ENCODE measurements around the gene PTBP1.

Gene PTBP1

DNA sequence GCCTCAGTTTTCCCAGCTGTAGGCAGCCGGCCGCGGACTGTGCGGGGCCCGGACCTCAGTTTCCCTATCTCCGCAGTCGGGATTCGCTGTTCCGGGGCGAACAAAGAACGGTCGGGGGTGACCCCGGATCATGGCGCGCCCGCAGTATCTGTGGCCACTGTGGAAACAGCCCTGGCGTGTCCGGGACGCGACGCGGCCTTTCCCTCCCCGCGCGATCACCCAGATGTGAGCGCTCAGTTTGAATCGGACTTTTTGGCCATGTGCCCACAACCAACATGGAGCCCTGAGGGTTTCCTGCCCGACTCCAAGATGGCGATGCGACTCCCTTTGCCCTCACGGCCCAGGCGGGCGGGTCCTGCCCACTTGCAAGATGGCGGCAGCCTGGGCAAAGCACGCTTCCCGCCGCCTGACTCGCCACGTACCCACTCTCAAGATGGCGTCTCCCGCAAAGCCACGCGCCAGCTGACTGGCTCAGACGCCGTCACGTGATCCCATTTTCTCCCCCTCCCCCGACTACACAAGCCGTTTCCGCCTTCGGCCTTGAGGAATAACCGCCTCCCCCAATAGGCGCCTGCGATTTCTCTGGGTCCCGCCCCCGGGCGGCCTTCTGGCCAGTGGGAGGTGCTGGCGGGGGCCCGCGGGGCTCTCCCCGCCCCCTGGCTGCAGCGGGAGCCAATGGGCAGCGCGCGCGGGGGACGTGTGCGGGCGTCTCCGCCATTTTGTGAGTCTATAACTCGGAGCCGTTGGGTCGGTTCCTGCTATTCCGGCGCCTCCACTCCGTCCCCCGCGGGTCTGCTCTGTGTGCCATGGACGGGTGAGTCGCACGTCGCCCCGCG is at the start of gene PTBP1:
Gene PTBP1 (plus strand): TSS at position 761 of the 836 bp plus-strand sequence. CDS start 46 bp downstream, at position 807.
- peak; percentile 100 for DNase-seq

DNA sequence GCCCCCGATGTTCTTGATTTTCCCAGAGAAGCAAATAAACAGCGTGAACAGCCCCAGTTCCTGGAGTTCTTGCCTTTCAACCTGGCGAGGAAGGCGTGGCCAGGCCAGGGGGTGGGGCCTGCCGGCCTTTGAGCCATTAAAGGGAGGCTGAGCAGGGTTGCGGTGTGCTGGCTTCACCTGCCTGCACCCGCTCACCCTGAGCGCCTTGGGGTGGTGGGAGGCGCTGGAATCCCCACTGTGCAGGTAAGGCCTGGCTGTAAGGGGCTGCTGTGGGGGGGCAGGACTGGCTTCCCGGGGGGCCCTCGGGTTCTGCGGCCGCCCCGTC is 49.0 kb upstream of the PTBP1 start:
- no peak for DNase-seq

DNA sequence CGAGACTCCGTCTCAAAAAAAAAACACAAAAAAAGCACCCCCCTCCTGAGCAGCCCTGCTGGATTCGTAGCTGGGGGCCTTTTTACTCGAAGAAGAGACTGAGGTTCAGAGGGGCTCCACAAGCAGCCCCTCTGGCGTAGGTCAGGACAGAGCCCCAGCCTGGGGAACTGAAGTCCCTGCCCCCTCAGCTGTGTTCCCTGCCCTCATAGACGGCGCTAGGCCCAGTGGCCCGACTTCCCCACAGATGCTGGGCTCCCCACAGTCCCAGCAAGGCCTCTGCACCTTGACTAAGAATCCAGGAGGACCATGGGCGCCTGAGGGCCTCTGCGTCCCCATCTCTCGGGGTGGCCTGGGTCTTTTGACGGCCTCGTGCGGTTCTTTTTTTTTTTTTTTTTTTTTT is 47.4 kb upstream of the PTBP1 start:
- DNase-seq, result no peak

DNA sequence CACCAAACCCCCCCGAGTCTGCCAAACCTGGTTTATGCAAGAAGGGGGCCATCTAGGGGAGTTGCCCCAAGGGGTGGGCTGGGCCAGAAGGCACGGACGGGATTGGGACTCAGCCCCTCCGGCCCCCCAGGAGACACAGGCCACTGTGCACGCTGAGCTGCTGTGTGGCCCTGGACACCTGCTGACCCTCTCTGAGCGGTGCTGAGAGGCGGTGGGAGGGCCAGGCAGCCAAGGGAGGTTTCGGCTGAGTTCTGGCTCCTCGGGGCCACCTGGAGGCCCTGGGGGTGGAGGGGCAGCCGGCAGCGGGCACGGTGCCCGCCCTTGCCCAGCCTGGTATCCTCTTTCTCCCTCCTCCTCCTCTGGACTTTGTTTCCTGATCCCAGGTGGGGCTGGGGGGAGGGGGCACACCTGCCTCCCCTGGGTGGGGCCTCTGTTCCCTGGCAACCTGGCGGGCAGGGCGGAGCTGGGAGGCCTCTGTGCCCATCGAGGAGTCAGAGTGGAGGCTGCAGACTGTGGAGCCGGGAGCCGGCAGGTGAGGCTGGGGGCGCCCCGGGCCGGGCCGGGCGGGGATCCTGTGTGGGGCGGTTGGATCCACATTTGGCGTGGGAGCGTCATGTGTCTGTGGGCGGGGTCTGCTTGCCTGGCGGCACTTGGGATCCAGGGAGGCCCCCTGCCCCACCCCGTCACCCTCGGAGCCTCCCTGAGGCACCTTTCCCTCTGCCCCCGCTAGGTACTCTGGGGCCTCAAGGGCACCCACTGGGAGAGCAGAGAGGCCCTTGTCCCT is 46.4 kb upstream of the PTBP1 start, which contains the start of gene MISP:
Gene MISP (plus strand): TSS at position 473 of the 784 bp plus-strand sequence. CDS start 5,835 bp downstream, outside the sequence.
- no peak for DNase-seq

DNA sequence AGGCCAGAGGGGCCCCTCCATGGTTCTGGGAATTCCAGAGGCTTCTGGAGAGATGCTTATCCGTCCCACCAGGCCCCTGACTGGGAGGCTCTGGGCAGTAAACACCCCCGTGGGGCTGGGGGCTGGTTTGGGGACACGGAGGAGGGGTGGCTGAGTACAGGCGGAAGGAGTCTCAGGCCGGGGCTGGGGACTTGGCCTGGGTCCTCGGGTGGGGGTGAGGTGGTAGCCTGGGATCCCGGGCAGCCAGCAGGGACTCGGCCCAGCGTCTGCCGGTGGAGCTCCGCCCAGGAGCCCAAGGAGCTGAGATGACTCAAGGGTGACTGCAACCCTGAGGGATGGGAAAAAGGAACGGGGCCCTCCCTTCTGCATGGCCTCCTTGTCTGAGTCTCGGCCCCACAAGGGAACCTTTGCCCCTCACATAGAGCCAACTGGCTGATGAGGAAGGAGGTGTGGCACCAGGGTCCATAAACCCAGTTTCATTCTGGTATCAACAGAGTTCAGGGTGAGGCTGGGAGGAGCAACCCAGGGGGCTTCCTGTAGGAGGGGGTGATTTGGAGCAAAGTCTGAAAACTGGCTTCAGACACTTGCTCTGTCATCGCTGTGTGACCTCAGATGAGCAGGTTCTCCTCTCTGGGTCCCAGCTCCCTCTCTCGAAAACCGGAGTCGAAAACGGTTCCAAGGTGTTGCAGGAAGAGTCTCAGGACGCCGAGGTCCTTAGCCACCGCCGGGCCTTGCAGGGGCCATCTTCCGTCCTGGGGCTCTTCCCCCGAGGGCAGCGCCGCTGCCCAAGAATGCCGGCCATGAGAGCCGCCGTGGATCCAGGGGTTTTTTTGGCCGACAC is 45.5 kb upstream of the PTBP1 start:
- peak; percentile 85 for DNase-seq

DNA sequence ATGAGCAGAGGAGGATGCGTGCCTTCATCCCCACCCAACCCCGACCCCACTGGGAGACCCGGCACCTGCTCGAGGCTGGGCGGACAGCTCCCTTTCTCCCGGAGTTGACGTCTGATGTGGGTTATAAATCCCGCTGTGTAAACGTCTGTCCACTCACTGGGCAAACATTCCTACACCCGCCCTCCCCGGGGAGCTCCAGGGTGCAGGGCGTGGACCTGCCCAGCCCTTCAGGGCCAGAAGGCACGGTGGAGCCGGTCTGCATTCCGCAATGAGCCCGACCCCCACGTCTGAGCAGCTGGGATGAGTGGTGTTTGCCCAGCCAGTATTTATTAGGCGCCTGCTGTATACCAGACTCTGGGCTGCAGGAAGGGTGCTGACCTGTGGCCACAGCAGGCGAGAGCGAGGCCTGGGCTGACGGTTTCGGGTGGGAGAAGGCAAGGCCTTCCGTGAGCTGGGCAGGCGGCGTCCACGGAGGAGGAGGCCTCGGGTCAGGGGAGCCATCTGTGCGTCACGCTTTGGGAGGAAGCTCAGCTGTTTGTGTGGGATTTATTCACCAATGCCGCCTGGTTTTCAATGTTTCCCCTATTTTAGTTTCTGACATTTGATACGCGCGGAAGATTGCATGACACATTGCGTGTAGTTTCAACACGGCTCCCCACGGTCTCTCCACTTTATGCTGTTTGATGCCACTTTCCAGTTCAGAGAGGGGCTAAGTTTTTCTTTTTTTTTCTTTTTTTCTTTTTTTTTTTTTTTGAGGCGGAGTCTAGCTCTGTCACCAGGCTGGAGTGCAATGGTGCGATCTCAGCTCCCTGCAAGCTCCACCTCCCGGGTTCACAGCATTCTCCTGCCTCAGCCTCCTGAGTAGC is 44.4 kb upstream of the PTBP1 start:
- peak; percentile 79 for DNase-seq

DNA sequence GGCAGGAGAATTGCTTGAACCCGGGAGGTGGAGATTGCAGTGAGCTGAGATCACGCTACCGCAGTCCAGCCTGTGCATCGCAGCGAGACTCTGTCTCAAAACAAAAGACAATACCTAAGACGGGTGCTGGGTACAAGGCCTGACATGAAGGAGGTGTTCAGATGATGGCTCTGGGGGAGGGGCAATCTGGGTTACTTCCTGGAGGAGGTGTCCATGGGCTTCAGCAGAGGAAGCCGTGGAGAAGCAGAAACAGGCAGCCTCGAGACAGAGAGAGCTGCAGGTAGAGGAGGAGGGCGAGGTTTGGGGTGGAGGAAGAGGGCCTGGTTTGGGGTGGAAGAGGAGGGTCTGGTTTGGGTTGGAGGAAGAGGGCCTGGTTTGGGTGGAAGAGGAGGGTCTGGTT is 42.7 kb upstream of the PTBP1 start:
- no peak for DNase-seq

DNA sequence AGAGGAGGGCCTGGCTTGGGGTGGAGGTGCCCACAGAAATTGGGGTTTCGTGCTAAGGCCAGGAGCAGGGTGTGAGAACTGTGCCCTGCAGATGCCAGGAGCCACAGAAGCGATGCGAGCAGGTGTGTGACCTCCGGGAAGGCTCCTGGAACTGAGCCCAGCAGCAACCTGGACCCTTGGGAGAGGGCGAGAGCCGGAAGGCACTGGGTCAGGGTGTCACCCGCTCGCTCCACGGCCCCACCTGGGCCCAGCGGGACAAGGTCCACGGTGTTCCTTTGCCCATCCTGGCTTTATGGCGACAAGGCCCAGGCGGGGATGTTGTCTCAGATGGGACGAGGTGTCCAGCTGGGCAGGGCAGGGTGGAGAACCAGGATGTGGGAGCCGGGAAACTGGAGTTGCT is 42.2 kb upstream of the PTBP1 start:
- DNase-seq, result no peak

DNA sequence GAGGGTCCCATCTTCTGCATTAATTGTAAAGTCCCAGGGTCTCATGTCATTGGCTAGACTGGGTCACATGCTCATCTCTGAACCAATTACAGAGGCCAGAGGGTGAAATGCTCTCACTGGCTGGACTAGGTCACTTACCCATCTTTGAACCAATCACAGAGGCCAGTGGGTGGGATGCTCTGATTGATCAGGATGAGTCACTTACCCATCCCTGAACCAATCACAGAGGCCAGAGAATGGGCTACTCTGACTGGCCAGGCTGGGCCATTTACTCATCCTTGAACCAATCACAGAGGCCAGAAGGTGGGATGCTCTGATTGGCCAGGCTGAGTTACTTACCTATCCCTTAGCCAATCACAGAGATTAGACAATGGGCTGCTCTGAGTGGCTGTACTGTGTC is 41.0 kb upstream of the PTBP1 start:
- peak; percentile 66 for DNase-seq

DNA sequence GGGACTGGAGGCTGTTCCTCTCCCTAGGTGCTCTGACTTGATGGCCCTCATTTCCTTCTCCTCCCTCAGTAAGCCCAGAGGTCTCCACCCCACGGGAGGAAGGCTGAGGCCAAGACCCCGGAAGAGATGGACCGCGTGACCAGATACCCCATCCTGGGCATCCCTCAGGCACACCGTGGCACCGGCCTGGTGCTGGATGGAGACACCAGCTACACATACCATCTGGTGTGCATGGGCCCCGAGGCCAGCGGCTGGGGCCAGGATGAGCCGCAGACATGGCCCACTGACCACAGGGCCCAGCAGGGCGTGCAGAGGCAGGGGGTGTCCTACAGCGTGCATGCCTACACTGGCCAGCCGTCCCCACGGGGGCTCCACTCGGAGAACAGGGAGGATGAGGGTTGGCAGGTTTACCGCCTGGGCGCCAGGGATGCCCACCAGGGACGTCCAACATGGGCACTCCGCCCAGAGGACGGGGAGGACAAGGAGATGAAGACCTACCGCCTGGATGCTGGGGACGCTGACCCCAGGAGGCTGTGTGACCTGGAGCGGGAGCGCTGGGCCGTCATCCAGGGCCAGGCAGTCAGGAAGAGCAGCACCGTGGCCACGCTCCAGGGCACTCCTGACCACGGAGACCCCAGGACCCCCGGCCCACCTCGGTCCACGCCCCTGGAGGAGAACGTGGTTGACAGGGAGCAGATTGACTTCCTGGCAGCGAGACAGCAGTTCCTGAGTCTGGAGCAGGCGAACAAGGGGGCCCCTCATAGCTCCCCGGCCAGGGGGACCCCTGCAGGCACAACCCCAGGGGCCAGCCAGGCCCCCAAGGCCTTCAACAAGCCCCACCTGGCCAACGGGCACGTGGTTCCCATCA is 40.2 kb upstream of the PTBP1 start:
- DNase-seq, result no peak

DNA sequence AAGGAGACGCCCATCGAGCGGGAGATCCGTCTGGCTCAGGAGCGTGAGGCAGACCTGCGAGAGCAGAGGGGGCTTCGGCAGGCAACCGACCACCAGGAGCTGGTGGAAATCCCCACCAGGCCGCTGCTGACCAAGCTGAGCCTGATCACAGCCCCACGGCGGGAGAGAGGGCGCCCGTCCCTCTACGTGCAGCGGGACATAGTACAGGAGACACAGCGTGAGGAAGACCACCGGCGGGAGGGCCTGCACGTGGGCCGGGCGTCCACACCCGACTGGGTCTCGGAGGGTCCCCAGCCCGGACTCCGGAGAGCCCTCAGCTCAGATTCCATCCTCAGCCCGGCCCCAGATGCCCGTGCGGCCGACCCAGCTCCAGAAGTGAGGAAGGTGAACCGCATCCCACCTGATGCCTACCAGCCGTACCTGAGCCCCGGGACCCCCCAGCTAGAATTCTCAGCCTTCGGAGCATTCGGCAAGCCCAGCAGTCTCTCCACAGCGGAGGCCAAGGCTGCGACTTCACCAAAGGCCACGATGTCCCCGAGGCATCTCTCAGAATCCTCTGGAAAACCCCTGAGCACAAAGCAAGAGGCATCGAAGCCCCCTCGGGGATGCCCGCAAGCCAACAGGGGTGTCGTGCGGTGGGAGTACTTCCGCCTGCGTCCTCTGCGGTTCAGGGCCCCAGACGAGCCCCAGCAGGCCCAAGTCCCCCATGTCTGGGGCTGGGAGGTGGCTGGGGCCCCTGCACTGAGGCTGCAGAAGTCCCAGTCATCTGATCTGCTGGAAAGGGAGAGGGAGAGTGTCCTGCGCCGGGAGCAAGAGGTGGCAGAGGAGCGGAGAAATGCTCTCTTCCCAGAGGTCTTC is 39.2 kb upstream of the PTBP1 start:
- no peak for DNase-seq

DNA sequence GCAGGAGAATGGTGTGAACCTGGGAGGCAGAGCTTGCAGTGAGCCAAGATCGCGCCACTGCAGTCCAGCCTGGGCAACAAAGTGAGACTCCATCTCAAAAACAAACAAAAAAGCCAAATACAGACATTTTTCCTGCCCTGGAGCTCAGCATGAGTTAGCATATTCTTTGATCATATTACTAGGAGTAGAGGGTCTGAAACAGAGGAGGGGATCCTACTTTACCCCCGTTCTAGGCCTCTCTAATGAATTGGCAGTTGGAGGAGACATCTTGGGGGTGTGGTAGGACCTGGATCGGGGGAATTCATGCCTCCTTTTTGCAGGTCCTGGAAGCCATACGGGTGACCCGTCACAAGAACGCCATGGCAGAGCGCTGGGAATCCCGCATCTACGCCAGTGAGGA is 34.1 kb upstream of the PTBP1 start:
- no peak for DNase-seq

DNA sequence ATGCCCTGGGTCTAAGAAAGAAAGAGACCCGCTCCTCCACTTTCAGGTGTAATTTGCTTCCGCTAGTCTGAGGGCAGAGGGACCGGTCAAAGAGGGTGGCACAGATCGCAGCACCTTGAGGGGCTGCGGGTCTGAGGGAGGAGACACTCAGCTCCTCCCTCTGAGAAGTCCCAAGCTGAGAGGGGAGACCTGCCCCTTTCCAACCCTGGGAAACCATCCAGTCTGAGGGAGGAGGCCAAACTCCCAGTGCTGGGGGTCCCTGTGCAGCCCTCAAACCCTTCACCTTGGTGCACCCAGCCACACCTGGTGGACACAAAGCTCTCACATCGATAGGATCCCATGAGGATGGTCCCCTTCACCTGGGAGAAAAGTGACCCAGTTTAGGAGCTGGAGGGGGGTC is 33.4 kb upstream of the PTBP1 start:
- DNase-seq, result no peak

DNA sequence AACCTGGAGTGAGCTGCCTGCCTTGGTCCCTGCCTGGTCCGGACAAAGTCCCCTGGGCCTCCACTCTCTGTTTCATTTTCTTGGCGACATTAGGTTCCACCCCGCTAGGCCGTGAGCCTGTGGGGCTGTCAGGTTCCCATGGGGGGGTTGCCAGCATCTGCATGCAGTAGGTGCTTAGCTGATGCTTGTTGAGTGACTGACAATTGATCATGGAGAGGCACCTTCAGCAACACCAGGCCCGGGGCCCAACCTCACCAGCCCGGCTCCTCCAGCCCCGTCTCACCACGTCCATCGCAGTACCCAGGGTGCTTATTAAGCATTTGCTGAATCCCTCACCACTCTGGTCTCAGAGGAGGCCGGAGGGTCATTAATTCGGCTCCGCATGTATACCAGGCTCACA is 33.0 kb upstream of the PTBP1 start:
- no peak for DNase-seq

DNA sequence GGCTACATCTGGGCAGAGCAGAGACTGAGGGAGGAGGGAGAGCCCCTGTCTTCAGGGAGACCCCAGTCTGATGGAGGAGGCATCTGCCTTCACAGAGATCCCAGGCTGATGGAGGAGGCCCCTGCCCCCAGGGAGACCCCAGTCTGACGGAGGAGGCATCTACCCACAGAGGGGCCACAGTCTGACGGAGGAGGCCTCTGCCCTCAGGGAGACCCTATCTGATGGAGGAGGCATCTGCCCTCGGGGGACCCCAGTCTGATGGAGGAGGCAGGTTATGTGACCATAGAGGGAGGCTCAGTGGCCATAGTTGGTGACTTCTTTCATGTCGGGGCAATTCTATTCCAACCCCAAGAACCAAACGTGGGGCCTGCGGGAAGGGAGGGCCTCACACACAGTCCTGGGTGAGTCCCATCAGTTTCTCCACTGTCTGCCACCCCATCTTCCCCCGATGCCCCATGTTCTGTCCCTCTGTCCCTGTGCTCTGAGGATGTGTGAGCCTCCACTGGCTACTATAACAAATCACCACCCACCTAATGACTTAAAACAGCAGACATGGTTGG is 32.0 kb upstream of the PTBP1 start:
- DNase-seq, result no peak

DNA sequence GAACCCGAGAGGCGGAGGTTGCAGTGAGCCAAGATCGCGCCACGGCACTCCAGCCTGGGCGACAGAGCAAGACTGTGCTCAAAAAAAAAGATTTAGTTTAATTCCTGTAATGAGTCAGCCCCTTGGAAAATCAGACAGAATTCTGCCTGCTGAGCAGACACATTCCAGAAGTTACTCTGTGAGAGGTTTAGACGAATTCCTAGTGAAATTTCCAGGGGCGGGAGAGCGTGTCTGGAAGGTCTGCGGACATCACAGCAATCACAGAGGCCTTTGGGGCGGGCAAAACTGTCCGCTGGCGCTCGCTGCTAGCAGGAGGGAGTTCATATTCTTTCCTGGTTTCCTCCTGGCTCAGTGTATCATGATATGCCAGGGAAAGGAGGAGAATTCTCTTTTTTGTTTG is 28.8 kb upstream of the PTBP1 start:
- peak; percentile 90 for DNase-seq

DNA sequence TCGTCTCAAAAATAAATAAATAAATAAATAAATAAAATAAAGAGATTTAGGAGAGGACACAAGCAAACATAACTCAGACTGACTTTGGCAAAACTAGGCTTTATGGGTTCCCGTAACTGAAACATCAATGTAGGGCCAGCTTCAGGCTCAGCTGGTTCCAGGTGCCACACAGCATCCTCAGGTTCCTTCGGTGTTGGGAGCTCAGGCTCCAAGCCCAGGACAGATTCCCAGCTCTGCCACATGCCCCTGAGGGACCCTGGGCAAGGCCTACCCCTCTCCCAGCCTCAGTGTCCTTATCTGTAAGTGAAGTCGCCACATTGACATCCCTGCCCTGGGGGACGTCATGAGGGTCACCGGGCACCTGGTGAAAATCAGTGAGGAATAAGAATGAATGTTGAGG is 27.6 kb upstream of the PTBP1 start:
- no peak for DNase-seq

DNA sequence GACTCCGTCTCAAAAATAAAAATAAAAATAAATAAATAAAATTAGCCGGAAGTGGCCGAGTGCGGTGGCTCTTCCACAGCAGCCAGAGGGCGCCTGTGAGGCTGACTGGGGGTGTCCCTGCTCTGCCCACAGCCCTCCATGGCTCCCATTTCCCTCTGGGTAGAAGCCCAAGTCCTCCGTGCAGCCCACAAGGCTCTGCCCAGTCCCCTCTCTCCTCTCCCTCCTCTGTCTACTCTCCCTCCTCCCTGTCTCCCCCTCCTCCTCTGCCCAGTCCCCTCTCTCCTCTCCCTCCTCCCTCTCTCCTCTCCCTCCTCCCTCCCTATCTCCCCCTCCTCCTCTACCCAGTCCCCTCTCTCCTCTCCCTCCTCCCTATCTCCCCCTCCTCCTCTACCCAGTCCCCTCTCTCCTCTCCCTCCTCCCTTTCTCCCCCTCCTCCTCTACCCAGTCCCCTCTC is 25.9 kb upstream of the PTBP1 start:
- DNase-seq, result peak; percentile 52

DNA sequence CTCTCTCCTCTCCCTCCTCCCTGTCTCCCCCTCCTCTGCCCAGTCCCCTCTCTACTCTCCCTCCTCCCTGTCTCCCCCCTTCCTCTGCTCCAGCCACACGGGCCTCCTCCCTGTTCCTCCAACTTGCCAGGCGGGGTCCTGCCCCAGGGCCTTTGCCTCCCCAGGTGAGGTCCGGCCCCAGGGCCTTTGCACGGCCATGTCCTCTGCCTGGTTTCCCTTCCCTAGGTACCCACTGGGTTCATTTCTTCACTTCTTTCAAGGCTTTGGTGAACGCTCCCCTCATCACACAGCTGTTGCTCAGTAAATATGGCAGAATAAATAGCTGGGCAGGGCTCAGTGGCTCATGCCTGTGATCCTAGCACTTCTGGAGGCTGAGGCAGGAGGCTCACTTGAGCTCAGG is 25.2 kb upstream of the PTBP1 start:
- DNase-seq, result no peak
